Progenitor cell of endocrine pancreas (in vitro differentiated cells): ENCODE results near the gene GORASP1. TPM values are rescaled to one million over a fixed set of nuclear protein-coding genes. Genes with fewer than 3 reads are reported as not detected.

ENCODE experiments used
- DNase-seq: peaks from one replicate; pipeline ENCODE4 v3.0.0; 2021; ENCODE audit warnings: low spot score; ENCODE audit not compliant: unreplicated experiment
- H3K27ac Mint-ChIP-seq: 2 replicates; pipeline ENCODE4 v1.8.0; 2021; ENCODE audit warnings: mild to moderate bottlenecking, moderate library complexity, mixed read lengths
- H3K27me3 Mint-ChIP-seq: 2 replicates; pipeline ENCODE4 v1.8.0; 2021; ENCODE audit warnings: mixed read lengths
- H3K36me3 Mint-ChIP-seq: 2 replicates; pipeline ENCODE4 v1.8.0; 2022; ENCODE audit warnings: mixed read lengths; ENCODE audit not compliant: insufficient read depth
- H3K4me1 Mint-ChIP-seq: 2 replicates; pipeline ENCODE4 v1.8.0; 2021; ENCODE audit warnings: low read depth, mixed read lengths
- H3K4me3 Mint-ChIP-seq: 2 replicates; pipeline ENCODE4 v1.8.0; 2021; ENCODE audit warnings: low read depth, mild to moderate bottlenecking, moderate library complexity, mixed read lengths
- H3K9me3 Mint-ChIP-seq: 2 replicates; pipeline ENCODE4 v1.8.0; 2021; ENCODE audit warnings: low read depth, mixed read lengths
- total RNA-seq: library from RNA; stranded (reverse); gene quantifications from 2 replicates; pipeline ENCODE4 v1.2.1, GENCODE V29; 2021
- TF ChIP-seq, protein P1 (sequence below): fragments of 200-600 bp; sonication (generic); IDR thresholded peaks from one replicate; pipeline ENCODE4 v1.5.0; 2021; ENCODE audit warnings: antibody characterized with exemption, mild to moderate bottlenecking; ENCODE audit not compliant: unreplicated experiment

Gene GORASP1
- total RNA-seq, 1 donor from 2014 or later, result 72.8 TPM

DNA sequence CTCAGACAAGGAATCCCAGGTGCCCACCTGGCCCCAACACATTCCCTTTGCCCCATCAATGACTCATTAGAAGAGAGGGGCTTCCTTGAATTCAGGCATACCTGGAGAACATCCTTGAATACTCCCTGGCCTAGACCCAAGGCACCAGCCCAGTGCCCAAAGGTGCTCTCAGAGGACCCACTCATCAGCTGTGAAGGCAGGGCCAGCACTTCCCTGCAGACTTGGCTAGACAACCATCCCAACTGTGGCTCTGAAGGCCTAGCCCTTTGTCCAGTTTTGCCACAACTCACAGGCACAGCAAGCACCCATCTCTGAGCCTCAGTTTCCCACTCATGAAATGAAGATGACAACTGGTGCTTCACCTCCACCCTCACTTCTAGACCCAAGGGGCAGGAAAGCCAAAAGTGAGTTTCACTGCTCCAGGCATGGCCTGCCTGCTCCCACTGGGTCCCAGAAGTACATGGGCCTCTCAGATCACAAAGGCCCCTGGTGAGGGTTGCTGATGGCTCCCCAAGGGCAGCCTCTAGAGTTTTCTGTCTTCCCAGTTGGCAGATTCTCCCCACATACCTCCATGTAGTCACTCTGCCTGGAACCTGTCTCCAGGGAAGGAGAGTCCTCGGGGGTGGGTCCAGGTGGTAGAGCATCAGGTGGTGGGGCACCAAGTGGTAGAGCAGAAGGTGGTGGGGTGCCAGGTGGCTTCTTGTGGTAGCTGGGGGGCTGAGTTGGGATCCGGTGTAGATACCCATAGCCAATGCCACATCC lies 7.5 kb downstream of the GORASP1 start:
- Mint-ChIP-seq H3K4me1 (peaks cover 5% of the 10 kb centered on the region), H3K36me3 (peaks cover 9% of the 10 kb centered on the region), H3K27me3 (no peaks in the 10 kb centered on the region), H3K9me3 (no peaks in the 10 kb centered on the region), H3K27ac (no peak overlapping the region), H3K4me3 (no peak overlapping the region)
- TF ChIP-seq, protein P1, sequence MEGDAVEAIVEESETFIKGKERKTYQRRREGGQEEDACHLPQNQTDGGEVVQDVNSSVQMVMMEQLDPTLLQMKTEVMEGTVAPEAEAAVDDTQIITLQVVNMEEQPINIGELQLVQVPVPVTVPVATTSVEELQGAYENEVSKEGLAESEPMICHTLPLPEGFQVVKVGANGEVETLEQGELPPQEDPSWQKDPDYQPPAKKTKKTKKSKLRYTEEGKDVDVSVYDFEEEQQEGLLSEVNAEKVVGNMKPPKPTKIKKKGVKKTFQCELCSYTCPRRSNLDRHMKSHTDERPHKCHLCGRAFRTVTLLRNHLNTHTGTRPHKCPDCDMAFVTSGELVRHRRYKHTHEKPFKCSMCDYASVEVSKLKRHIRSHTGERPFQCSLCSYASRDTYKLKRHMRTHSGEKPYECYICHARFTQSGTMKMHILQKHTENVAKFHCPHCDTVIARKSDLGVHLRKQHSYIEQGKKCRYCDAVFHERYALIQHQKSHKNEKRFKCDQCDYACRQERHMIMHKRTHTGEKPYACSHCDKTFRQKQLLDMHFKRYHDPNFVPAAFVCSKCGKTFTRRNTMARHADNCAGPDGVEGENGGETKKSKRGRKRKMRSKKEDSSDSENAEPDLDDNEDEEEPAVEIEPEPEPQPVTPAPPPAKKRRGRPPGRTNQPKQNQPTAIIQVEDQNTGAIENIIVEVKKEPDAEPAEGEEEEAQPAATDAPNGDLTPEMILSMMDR, result no peak
- no peak for DNase-seq

DNA sequence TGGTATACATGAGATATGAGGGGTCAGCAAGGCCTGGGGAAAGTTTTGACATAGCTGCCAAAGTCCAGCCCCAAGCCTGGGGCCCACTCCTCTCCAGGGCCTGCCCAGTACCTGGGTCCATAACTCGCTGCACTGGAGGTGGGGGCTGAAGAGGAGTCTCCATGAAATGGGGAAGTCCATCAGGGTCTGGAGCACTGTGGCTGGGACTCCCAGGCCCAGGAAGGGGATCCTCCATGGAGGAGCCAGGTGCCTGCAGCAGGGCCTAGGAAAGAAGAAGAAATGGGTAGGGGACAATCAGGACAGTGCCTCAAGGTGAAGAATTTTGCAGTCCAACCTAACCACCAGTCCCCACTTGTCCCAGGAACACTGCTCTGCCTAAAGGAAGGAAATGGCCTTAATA lies 8.2 kb downstream of the GORASP1 start:
- no peak overlapping the region for H3K4me3 Mint-ChIP-seq
- DNase-seq, result no peak
- no peaks in the 10 kb centered on the region for H3K27me3 Mint-ChIP-seq
- no peak overlapping the region for H3K27ac Mint-ChIP-seq
- peaks cover 15% of the 10 kb centered on the region for H3K36me3 Mint-ChIP-seq
- TF ChIP-seq, protein P1, result no peak
- no peaks in the 10 kb centered on the region for H3K9me3 Mint-ChIP-seq
- peaks cover 4% of the 10 kb centered on the region for H3K4me1 Mint-ChIP-seq

DNA sequence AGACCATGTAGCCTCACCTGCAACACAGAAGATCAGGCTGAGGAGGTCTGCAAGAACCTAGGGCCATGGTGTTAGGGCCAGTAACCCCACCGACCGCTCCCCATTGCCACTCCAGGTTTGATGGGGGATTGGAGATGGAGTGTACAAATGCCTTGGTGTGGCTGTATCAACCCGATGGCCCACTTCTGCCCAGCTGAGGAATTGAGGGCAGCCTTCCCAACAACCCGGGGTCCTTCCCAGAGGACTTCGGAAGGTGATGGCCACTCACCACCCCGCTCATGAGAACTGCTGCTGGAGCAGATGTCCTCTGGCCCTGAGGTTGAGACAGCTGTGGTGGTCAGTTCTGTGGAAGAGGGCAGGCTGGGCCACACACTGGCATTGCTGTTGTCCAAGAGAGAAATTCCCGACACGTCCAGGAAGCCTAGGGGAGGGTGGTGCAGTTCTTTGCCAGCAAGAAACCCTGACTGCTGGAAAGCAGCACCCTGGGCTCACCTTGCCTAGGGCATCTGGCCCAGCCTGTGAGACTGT lies 8.9 kb downstream of the GORASP1 start:
- H3K4me1 Mint-ChIP-seq, result peaks cover 4% of the 10 kb centered on the region
- H3K36me3 Mint-ChIP-seq, result peaks cover 19% of the 10 kb centered on the region
- DNase-seq, result no peak
- TF ChIP-seq, protein P1, result no peak
- no peaks in the 10 kb centered on the region for H3K27me3 Mint-ChIP-seq
- no peak overlapping the region for H3K4me3 Mint-ChIP-seq
- H3K9me3 Mint-ChIP-seq, result no peaks in the 10 kb centered on the region
- no peak overlapping the region for H3K27ac Mint-ChIP-seq

DNA sequence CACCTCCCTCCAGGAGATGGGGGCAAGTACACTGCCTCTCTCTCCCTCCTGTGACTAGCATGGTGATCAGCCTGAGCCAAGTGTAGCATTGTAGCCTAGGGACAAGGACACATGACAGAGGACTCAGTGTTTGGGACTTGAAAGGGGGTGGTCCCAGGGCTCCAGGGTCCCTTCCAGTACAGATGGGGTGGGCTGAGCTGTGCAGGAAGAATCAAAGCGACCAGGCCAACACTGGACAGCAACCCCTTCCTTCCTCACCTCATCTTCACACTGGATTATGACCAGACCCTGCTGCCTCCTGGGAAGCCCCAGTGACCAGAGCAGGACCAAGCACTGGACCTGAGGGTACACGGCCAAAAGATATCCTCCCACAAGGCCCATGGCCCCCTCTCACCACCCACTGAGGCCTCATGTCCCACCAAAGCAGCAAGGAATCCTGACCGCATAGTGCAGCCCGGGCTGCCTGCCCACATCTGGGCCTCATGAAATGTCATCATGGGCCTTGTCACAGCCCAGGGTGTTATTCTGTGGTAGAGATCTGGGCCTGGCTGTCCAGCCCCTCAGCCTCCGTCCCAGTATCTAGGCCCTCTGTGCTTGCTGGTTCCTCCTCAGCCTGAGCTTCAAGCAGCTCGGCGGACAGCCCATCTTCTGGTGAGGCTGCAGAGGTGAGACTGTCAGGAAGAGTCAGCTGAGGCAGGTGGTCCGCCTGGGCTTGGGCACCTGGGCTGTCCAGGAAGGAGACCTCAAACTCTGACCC lies 9.5 kb downstream of the GORASP1 start:
- H3K36me3 Mint-ChIP-seq, result peaks cover 19% of the 10 kb centered on the region
- no peaks in the 10 kb centered on the region for H3K27me3 Mint-ChIP-seq
- peaks cover 4% of the 10 kb centered on the region for H3K4me1 Mint-ChIP-seq
- TF ChIP-seq, protein P1, result no peak
- H3K4me3 Mint-ChIP-seq, result no peak overlapping the region
- H3K9me3 Mint-ChIP-seq, result no peaks in the 10 kb centered on the region
- DNase-seq, result no peak
- no peak overlapping the region for H3K27ac Mint-ChIP-seq

DNA sequence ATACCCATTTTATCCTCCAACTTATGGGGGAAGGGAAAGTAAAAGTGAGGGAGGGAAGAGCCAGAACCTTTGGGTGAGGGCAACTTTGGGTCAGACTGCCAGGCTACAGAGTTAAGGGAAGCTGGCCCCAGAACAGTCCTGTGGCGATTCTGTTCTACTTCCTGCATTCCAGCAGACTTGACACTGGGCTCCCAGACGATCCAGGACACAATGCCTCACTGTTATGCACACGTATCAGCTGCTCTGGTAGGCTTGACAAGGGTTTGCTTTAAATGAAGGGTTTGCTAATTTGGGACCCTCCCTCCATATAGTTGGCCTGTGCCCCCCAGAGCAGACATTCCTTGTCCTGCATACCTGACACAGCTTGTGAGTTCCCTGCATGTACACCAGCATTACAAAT lies 10.7 kb downstream of the GORASP1 start:
- peaks cover 4% of the 10 kb centered on the region for H3K4me1 Mint-ChIP-seq
- H3K36me3 Mint-ChIP-seq, result peaks cover 23% of the 10 kb centered on the region
- no peaks in the 10 kb centered on the region for H3K9me3 Mint-ChIP-seq
- no peaks in the 10 kb centered on the region for H3K27me3 Mint-ChIP-seq
- DNase-seq, result no peak
- H3K4me3 Mint-ChIP-seq, result no peak overlapping the region
- TF ChIP-seq, protein P1, result no peak
- peak overlapping the region; percentile 87 for H3K27ac Mint-ChIP-seq
